ENCODE data around the gene HIVEP2. TPM values are rescaled to one million over a fixed set of nuclear protein-coding genes. Genes with fewer than 3 reads are reported as not detected.

The HIVEP2 gene
- total and polyA plus RNA-seq, 2 of the 4 experiments (the other 2 are of a cell fraction), result 4.3 to 11.3 TPM

GRCh38 chr6:142984386-142984785, 39.4 kb upstream of the HIVEP2 start:
- ChIA-PET CTCF (no interaction called here), POLR2A (ENCODE audit: unreplicated experiment) (no interaction called here)
- Histone ChIP-seq H4K8ac (ENCODE audit: low read depth in 2 of 2, low read length in 2 of 2) (no peak overlapping the region), H3K18ac (ENCODE audit: low read depth, low read length) (no peak overlapping the region), H2AK5ac (ENCODE audit: low read depth, low read length) (no peak overlapping the region), H3K4ac (ENCODE audit: low read depth, low read length) (no peak overlapping the region), H2BK20ac (ENCODE audit: low read depth, low read length) (no peak overlapping the region), H3K14ac (replicated peaks; ENCODE audit: low read depth, low read length) (no peak overlapping the region), H4K91ac (ENCODE audit: insufficient read depth, low read depth, low read length) (no peak overlapping the region), H3K27ac (ENCODE audit: insufficient read depth, low read length) (no peak overlapping the region), H3K9ac (ENCODE audit: low read depth, low read length) (no peak overlapping the region), H3K56ac (ENCODE audit: extremely low read depth, insufficient read depth, low read length) (no peak overlapping the region), H2AFZ (replicated peaks; ENCODE audit: low read length, poor library complexity) (no peak overlapping the region), H3K27me3 (ENCODE audit: control insufficient read depth, insufficient read depth, low read length) (no peaks in the 10 kb centered on the region; the same call in 1 of the 2 replicates), H3K9me3 (ENCODE audit: control insufficient read depth, insufficient read depth, low read length) (no peaks in the 10 kb centered on the region), H2BK5ac (ENCODE audit: low read depth, low read length, poor library complexity, severe bottlenecking) (no peak overlapping the region), H4K5ac (ENCODE audit: low read depth, low read length) (no peak overlapping the region), H2AK9ac (replicated peaks; ENCODE audit: low read depth, low read length, poor library complexity) (no peak overlapping the region), H3K9me1 (ENCODE audit: insufficient read depth, low read length) (no peaks in the 10 kb centered on the region), H3K4me1 (ENCODE audit: control insufficient read depth, insufficient read depth, low read length) (no peaks in the 10 kb centered on the region), H3K23ac (ENCODE audit: low read depth, low read length) (no peak overlapping the region), H3K4me3 (ENCODE audit: insufficient read depth, low read depth, low read length) (no peak overlapping the region), H3K79me1 (ENCODE audit: low read depth in 1 of 2, low read length in 2 of 2) (no peaks in the 10 kb centered on the region), H3K4me2 (ENCODE audit: low read depth, low read length) (no peak overlapping the region), H4K20me1 (ENCODE audit: insufficient read depth, low read length) (no peaks in the 10 kb centered on the region), H2BK15ac (ENCODE audit: low read depth, low read length) (no peak overlapping the region), H2BK120ac (ENCODE audit: low read depth, low read length) (no peak overlapping the region), H3K36me3 (ENCODE audit: control insufficient read depth, insufficient read depth, low read length) (no peaks in the 10 kb centered on the region)
- ATAC-seq (ENCODE audit: low read depth) (no peak), DNase-seq (no peak)
- intact Hi-C loops (cut with micrococcal nuclease), result no loop called here
- 50% methylated on average over 1 of the region's 3 CpGs; no CpG with 5 or more reads in 1 of the 2 experiments for WGBS, 2 experiments (ENCODE audit: extremely low coverage in 2 of 2, insufficient read length in 1 of 2)
- TF ChIP-seq MAFK (IDR thresholded peaks at IDR 0.05; ENCODE audit: low read depth, low read length) (no peak), POLR2A (IDR thresholded peaks at IDR 0.05; ENCODE audit: low read depth, low read length) (no peak), BHLHE40 (IDR thresholded peaks at IDR 0.05; ENCODE audit: low read depth, low read length) (no peak)
- dilution Hi-C loops (cut with HindIII; ENCODE audit: low sequenced_read_pairs, unreplicated experiment), result no loop called here
- no TSS peak for BruUV-seq (replicated peaks)
- in situ Hi-C loops (cut with MboI; ENCODE audit: low sequenced_read_pairs), result no loop called here
